SJCRH30 (cell line): ENCODE data around the gene TRPC4AP. TPM values are rescaled to one million over a fixed set of nuclear protein-coding genes. Genes with fewer than 3 reads are reported as not detected.
A peak's percentile ranks its signal among the peaks of the same experiment; 100 is the strongest.
"Not testable (repeated sequence)": the region's sequence is repeated elsewhere in the genome, so short reads cannot be mapped to it uniquely, and the experiment has no call there.

Experiments
- DNase-seq, 2 experiments: peaks; one replicate each; pipeline ENCODE4 v3.0.0-alpha.2; 2015 to 2020
- H3K27ac ChIP-seq: fragments of 250-450 bp; sonication (Bioruptor Pico); 2 replicates; pipeline ENCODE4 v1.5.1; 2020; ENCODE audit warnings: mild to moderate bottlenecking, moderate library complexity
- H3K27me3 ChIP-seq: fragments of 250-450 bp; sonication (Bioruptor Pico); 2 replicates; pipeline ENCODE4 v1.5.1; 2020; ENCODE audit warnings: mild to moderate bottlenecking, moderate library complexity
- H3K36me3 ChIP-seq: fragments of 250-450 bp; sonication (Bioruptor Pico); 2 replicates; pipeline ENCODE4 v1.5.1; 2020; ENCODE audit warnings: mild to moderate bottlenecking, moderate library complexity
- H3K4me1 ChIP-seq: fragments of 250-450 bp; sonication (Bioruptor Pico); 2 replicates; pipeline ENCODE4 v1.5.1; 2020; ENCODE audit warnings: mild to moderate bottlenecking, moderate library complexity
- H3K4me3 ChIP-seq: fragments of 250-450 bp; sonication (Bioruptor Pico); 2 replicates; pipeline ENCODE4 v1.5.1; 2020; ENCODE audit warnings: mild to moderate bottlenecking, moderate library complexity
- H3K9me3 ChIP-seq: fragments of 250-450 bp; sonication (Bioruptor Pico); replicated peaks from 2 replicates; pipeline ENCODE4 v1.5.1; 2020; ENCODE audit warnings: mild to moderate bottlenecking, moderate library complexity
- total RNA-seq: library from RNA; depleted of rRNA; stranded (reverse); fragments of >200 nt; shearing (Covaris generic); gene quantifications from 2 replicates; pipeline ENCODE4 v1.2.3, GENCODE V29; 2014

The TRPC4AP gene
- total RNA-seq, 1 experiment from 2014 or later = 68.9 TPM

DNA sequence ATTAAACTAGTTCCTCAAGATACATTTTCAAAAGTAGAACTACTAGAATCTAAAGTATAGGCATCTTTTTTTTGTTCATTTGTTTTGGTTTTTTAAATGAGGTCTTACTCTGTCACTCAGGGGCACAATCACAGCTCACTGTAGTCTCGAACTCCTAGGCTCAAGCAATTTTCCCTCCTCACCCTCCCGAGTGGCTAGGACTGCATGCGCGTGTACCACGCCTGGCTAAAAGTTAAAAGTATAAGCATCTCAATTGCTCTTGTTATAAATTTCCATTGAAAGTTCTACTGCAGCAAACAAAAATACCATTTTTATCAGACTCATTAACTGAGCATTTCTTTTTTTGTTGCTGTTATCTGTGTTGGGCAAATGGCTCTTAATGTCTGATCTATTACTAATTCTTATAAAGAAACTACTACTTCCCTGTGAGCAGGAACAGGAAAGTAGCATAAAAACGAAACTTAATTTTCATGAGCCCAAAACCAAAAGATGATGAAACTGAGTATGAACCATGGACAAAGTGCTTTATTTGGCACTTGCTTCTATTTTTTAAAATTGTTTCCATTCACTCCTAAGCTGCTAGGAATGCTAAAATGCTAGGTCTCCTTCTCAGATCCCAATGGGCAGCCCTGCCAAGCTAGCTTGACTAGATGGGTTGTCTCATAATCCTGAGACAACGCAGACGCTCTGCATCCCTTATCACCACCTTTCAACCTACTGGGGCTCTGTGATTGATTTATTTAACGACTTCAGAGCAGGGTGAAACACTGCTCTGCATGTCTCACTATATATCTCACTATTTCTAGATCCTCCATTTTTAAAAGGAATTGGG is 36.9 kb downstream of the TRPC4AP start:
- Histone ChIP-seq H3K27ac (no peak overlapping the region), H3K27me3 (no peaks in the 10 kb centered on the region), H3K4me3 (no peak overlapping the region), H3K4me1 (no peaks in the 10 kb centered on the region), H3K9me3 (no peaks in the 10 kb centered on the region), H3K36me3 (peaks cover 25% of the 10 kb centered on the region)
- no peak for DNase-seq

DNA sequence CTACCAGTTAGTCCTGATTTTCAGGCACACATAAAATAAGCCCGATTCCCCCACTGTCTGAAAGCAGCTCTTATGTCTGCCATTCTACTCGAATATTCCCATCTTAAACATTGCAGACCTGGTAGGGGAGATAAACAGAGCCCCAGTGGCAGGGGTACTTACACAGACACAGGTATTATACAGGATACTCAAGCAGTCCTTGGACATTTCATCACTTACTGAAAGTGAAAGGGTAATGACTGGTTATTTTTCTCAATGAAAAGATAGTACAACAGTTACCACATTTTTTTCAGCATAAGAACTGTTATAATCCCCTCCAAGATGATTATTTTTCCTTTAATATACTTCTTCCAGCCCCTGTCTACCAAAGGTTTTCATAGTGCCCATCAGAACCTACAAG is 37.8 kb downstream of the TRPC4AP start:
- Histone ChIP-seq H3K36me3 (peaks cover 29% of the 10 kb centered on the region), H3K9me3 (no peaks in the 10 kb centered on the region), H3K4me1 (no peaks in the 10 kb centered on the region), H3K27me3 (no peaks in the 10 kb centered on the region), H3K4me3 (no peak overlapping the region), H3K27ac (no peak overlapping the region)
- no peak for DNase-seq

DNA sequence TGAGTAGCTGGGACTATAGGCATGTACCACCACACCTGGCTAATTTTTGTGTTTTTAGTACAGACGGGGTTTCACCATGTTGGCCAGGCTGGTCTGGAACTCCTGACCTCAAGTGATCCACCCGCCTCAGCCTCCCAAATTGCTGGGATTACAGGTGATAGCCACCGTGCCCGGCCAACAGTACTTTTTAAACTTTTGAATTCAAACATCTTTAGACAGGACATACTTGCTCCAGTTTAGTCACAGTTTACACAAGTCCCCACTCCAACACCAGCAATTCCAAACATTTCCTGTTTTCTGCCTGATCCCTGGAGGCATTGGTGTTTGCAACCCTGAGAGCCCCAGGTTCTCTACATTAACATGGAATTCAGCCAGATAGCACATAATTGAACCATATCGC is 40.0 kb downstream of the TRPC4AP start:
- not testable (repeated sequence) for H3K4me1 ChIP-seq, H3K27me3 ChIP-seq, H3K4me3 ChIP-seq, DNase-seq, H3K9me3 ChIP-seq, H3K27ac ChIP-seq
- H3K36me3 ChIP-seq = peaks cover 49% of the 10 kb centered on the region

DNA sequence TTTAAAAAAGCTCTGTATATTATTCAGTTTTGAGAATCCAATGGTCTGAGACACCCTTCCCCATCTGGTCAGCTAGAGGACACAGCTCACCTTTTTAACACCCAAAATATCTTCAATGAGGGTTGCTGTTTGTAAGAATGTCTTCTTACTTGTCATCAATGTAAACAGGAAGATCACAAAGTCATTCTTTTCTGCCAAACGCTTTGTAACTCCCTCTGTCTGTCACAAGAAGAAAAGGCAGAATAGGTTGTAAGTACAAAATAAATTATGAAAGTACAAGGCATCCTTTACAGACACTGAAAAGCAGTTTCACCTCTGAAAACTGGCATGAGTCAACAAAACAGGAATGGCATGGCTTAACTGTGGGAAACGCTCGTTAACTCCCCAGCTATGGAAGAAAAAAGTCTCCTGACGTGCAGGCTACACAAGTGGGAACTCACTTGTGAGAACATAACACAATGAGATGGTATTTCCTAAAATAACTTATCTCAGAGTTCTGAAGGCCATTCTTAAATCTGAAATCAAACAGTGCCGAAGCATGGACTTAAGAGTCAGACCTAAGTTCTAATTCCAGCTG is 42.7 kb downstream of the TRPC4AP start:
- Histone ChIP-seq H3K9me3 (no peaks in the 10 kb centered on the region), H3K4me1 (no peaks in the 10 kb centered on the region), H3K27me3 (no peaks in the 10 kb centered on the region), H3K4me3 (no peak overlapping the region), H3K27ac (no peak overlapping the region), H3K36me3 (peaks cover 58% of the 10 kb centered on the region)
- DNase-seq = no peak

DNA sequence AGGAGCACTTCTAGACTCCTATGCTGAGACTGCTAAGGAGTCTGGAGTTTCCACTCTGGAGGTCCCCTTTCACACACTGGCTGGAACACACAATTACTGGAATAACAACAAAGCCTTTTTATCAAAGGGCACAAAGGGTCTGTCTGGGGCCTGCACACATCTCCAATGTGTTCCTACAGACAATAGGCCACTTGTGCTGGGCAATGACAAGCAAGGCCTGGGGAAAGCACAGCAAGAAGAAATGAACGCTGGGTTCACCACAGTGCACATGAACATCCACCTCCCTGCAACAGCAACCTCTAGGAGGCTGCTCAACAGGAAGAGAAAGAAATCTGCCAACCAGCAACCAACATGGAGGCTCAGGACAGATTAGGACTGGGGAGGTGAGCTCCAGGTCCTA is 43.9 kb downstream of the TRPC4AP start:
- peak in 1 of 2 experiments; percentile 17 for DNase-seq
- peaks cover 62% of the 10 kb centered on the region for H3K36me3 ChIP-seq

DNA sequence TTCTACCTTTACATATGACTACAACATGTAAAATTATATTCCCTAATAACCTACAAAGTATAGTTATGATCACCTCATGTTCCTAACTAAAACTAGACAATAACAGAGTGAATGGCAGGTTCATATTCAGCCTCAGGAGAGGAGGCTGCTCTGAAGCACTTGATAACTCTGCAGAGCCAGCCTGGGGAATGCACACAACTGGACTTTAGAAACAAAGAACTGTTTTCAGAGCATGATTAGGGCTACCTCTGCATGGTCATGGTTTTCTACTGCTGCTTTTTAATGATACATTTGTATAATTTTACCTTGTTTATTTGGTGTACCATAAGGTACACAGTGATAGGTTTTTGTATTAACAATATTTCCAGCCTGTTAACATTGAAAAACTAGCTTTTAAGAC is 50.3 kb downstream of the TRPC4AP start:
- Histone ChIP-seq H3K36me3 (peaks cover 43% of the 10 kb centered on the region), H3K4me1 (no peaks in the 10 kb centered on the region), H3K4me3 (no peak overlapping the region), H3K27ac (no peak overlapping the region), H3K9me3 (no peaks in the 10 kb centered on the region), H3K27me3 (no peaks in the 10 kb centered on the region)
- no peak for DNase-seq

More for the DNA sequence above, 43.9 kb downstream of the TRPC4AP start:
- Histone ChIP-seq H3K4me1 (no peaks in the 10 kb centered on the region), H3K9me3 (no peaks in the 10 kb centered on the region), H3K27me3 (no peaks in the 10 kb centered on the region), H3K4me3 (no peak overlapping the region), H3K27ac (no peak overlapping the region)

DNA sequence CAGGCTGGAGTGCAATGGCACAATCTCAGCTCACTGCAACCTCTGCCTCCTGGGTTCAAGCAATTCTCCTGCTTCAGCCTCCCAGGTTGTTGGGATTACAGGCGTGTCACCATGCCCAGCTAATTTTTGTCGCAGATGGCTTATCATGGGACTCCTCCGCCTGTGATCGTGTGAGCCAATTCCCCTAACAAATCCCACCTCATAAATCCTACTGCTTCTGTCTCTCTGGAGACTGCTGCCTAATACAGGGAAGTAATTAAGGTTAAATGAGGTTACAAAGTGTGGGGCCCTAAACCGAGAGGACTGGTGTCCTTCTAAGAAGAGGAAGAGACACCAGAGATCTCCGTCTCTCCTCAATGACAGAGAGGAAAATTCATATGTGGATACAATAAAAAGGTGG is 52.0 kb downstream of the TRPC4AP start:
- Histone ChIP-seq H3K4me3 (no peak overlapping the region), H3K9me3 (no peaks in the 10 kb centered on the region), H3K27me3 (no peaks in the 10 kb centered on the region), H3K4me1 (no peaks in the 10 kb centered on the region), H3K27ac (no peak overlapping the region), H3K36me3 (peaks cover 38% of the 10 kb centered on the region)
- DNase-seq = no peak

DNA sequence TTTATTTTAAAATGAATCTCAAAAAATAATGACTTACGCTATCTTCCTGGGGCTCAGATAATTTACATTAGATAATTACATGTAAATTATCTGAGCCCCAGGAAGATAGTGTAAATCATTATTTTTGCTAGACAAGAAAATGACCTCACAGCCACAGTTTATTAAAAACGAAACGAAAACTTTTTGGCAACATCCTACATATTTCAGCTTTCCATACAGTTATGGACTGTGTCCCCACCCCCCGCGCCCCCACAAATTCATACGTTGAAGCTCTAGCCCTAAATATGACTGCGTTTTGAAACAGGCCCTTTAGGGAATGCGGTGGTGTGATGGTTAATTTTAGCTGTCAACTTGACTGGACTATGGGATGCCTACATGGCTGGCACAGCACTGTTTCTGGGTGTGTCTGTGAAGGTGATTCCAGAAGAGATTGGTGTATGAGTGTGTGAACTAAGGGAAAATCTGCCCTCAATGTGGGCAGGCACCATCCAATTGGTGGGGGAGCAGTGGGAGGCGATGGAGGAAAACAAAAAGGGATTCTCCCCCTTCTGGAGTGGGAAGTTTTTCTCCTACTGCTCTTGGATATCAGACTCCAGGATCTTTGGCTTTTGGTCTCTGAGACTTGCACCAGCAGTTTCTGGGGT is 52.6 kb downstream of the TRPC4AP start:
- Histone ChIP-seq H3K9me3 (no peaks in the 10 kb centered on the region), H3K4me3 (no peak overlapping the region), H3K27ac (no peak overlapping the region), H3K4me1 (no peaks in the 10 kb centered on the region), H3K27me3 (no peaks in the 10 kb centered on the region), H3K36me3 (peaks cover 37% of the 10 kb centered on the region)
- DNase-seq = no peak

DNA sequence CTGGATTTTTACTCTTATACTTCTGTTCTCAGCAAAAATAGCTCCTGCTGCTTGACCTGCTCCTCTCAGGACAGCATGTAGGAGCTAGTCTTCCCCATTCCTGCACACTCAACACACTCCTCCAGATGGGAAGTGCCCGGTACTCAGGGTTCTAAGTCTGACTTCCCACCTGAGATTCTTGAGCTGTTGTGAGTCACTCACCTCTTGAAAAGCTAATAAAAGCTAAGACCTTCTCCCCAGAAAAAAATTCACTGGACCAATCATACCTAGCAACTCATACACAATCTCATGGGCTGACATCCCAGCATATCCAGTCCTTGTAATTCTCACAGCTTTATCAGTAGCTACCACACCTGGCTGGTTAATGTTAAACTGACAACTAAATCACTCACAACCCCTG is 53.5 kb downstream of the TRPC4AP start:
- H3K27ac ChIP-seq = no peak overlapping the region
- no peaks in the 10 kb centered on the region for H3K9me3 ChIP-seq
- DNase-seq = no peak
- H3K27me3 ChIP-seq = no peaks in the 10 kb centered on the region
- H3K4me3 ChIP-seq = no peak overlapping the region
- peaks cover 39% of the 10 kb centered on the region for H3K36me3 ChIP-seq
- no peaks in the 10 kb centered on the region for H3K4me1 ChIP-seq

DNA sequence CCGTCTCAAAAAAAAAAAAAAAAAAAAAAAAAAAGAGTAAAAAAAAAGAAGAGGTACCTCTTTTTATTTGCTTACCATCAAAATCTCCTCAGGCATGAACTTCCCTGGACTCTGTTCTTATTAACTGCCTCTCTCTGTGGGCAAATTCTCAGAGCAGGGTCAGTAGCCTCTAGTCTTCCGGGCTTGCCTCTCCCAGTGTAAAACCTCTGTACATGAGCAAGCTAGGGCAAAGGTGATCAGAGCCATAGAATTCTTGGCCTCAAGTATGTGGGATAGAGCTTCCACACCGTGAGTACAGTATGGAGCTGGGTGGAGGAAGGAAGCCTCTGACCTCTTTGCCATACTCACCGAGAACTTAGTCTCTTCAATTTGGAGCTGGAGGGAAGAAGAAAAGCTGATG is 58.5 kb downstream of the TRPC4AP start:
- DNase-seq = no peak

DNA sequence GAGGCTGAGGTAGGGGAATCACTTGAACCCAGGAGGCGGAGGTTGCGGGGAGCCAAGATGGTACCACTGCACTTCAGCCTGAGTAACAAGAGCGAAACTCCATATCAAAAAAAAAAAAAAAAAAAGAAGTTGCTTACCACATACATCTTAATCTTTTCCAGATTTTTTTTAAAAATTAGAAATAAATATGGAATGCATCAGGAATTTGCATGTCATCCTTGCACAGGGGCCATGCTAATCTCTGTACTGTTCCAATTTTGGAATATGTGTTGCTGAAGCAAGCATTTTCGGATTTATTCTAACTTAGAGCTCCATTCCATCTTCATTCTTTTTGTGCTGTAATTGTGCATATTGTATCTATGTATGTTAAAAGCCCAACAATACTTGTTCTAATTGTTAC is 62.5 kb downstream of the TRPC4AP start:
- DNase-seq = no peak
- Histone ChIP-seq H3K27me3 (no peaks in the 10 kb centered on the region), H3K4me3 (no peak overlapping the region), H3K9me3 (no peaks in the 10 kb centered on the region), H3K4me1 (no peaks in the 10 kb centered on the region), H3K36me3 (peaks cover 55% of the 10 kb centered on the region), H3K27ac (no peak overlapping the region)

More for the DNA sequence above, 58.5 kb downstream of the TRPC4AP start:
- Histone ChIP-seq H3K36me3 (peaks cover 52% of the 10 kb centered on the region), H3K27me3 (no peaks in the 10 kb centered on the region), H3K9me3 (no peaks in the 10 kb centered on the region), H3K27ac (no peak overlapping the region), H3K4me3 (no peak overlapping the region), H3K4me1 (no peaks in the 10 kb centered on the region)

DNA sequence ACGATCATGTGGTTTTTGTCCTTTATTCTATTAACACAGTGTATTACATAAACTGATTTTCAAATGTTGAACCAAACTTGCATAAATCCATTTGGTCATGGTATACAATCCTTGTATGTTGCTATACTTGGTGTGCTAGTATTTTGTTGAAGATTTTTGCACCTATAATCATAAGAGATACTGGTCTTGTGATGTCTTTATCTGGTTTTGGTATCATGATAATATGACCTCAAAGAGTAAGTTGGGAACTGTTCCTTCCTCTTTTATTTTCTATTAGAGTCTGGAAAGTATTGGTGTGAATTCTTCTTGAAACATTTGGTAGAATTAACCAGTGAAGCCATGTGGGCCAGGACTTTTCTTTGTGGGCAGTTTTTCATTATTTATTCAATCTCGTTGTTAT is 65.3 kb downstream of the TRPC4AP start:
- no peaks in the 10 kb centered on the region for H3K27me3 ChIP-seq
- H3K36me3 ChIP-seq = peaks cover 36% of the 10 kb centered on the region
- no peak for DNase-seq
- no peak overlapping the region for H3K27ac ChIP-seq
- no peaks in the 10 kb centered on the region for H3K4me1 ChIP-seq
- H3K4me3 ChIP-seq = no peak overlapping the region
- H3K9me3 ChIP-seq = no peaks in the 10 kb centered on the region

DNA sequence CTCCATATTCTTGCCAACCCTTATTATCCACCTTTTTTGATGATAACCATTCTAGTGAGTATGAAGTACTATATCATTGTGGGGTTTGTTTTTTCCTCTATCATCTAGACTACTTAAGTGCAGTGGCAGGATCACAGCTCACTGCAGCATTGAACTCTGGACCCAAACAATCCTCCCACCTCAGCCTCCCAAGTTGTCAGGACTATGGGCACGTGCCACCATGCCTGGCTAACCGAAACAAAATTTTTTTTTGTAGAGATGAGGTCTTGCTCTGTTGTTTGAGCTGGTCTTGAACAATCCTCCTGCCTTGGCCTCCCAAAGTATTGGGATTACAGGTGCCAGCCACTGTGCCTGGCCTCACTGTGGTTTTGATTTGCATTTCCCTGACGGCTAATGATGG is 67.5 kb downstream of the TRPC4AP start:
- Histone ChIP-seq H3K4me3 (no peak overlapping the region), H3K9me3 (no peaks in the 10 kb centered on the region), H3K4me1 (peaks cover 5% of the 10 kb centered on the region; the same call in 1 of the 2 replicates), H3K36me3 (peaks cover 27% of the 10 kb centered on the region), H3K27ac (no peak overlapping the region), H3K27me3 (no peaks in the 10 kb centered on the region)
- DNase-seq = no peak

DNA sequence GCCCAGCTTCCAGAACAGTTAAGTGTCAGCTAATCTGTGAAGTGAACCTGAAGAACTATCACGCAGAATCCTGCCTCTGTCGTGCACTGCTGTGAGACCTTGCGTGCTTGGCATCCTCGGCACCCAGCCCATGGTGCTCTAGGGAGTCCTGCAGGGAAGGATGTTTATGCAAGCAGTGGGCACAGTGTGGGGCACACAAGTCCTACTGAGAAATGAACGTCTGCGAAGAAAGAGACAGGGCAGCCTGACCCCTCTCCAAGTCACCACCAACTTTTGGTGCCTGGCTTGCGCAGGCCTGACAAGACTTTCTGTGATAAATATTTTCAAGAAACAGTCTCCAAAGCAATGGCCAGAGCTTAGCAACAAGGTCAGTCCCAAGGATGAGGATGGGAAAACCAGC is 69.0 kb downstream of the TRPC4AP start:
- H3K36me3 ChIP-seq = peaks cover 28% of the 10 kb centered on the region; the same call in 1 of the 2 replicates

DNA sequence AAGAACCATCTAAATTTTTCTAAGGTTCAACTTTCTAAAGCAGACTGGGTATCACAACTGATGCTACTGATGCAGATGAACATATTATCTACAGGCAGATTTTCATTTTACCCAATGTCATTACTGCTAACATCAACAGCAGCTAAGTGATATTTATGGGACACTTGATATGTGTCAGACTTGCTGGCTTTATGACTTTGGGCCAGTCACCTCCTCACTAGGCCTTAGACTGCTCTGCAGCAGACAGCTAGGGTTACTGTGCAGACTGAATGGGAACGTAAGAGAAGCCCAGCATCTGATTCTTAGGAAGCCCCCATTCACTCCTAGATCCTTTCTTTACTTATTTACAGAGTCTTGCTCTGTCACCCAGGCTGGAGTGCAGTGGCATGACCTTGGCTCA is 70.8 kb downstream of the TRPC4AP start:
- peak overlapping the region; percentile 50 for H3K27ac ChIP-seq

More for the DNA sequence above, 69.0 kb downstream of the TRPC4AP start:
- Histone ChIP-seq H3K27ac (no peak overlapping the region), H3K9me3 (no peaks in the 10 kb centered on the region), H3K4me1 (peaks cover 12% of the 10 kb centered on the region), H3K27me3 (no peaks in the 10 kb centered on the region), H3K4me3 (no peak overlapping the region)
- no peak for DNase-seq

More for the DNA sequence above, 70.8 kb downstream of the TRPC4AP start:
- H3K9me3 ChIP-seq = no peaks in the 10 kb centered on the region
- no peak overlapping the region for H3K4me3 ChIP-seq
- H3K36me3 ChIP-seq = peaks cover 25% of the 10 kb centered on the region
- H3K4me1 ChIP-seq = peaks cover 29% of the 10 kb centered on the region
- H3K27me3 ChIP-seq = no peaks in the 10 kb centered on the region
- DNase-seq = no peak
